IMR-90 (cell line): ENCODE results near the gene KNG1. TPM values are rescaled to one million over a fixed set of nuclear protein-coding genes. Genes with fewer than 3 reads are reported as not detected.

Experiments used
- ATAC-seq: fragments of 200-7000 bp; cut with Tn5 transposase; 2 replicates; pipeline ENCODE4 v1.9.1; 2020; ENCODE audit warnings: low read depth, mild to moderate bottlenecking, moderate library complexity
- BruUV-seq: library from RNA; stranded (reverse); fragments of 400-500 nt; replicated peaks from 2 replicates; lab custom pipeline; 2021; lab: Mats Ljungman, UMichigan
- CTCF ChIA-PET: fragments of 300-600 bp; formaldehyde crosslinking; extraction: SDS; loops from one replicate; lab custom pipeline; 2021; ENCODE audit warnings: antibody characterized with exemption; lab: Yijun Ruan, JAX
- POLR2A ChIA-PET: fragments of 300-600 bp; sonication (Branson Sonifier 250); formaldehyde crosslinking; loops from one replicate; lab custom pipeline; 2022; ENCODE audit warnings: antibody characterized with exemption; ENCODE audit not compliant: unreplicated experiment; lab: Charles Lee
- DNase-seq: peaks from one replicate; pipeline ENCODE4 v3.0.0; 2013
- H2AFZ ChIP-seq: replicated peaks from 2 replicates; pipeline ENCODE3; 2013; ENCODE audit warnings: low read length, mild to moderate bottlenecking; ENCODE audit not compliant: poor library complexity
- H2AK5ac ChIP-seq: 2 replicates; pipeline ENCODE4 v1.6.1; 2013; ENCODE audit warnings: low read depth, low read length, inconsistent platforms
- H2AK9ac ChIP-seq: replicated peaks from 2 replicates; pipeline ENCODE3; 2013; ENCODE audit warnings: mild to moderate bottlenecking, low read depth, low read length, moderate library complexity; ENCODE audit not compliant: poor library complexity
- H2BK120ac ChIP-seq: 2 replicates; pipeline ENCODE4 v1.6.1; 2013; ENCODE audit warnings: low read depth, low read length, inconsistent platforms
- H2BK15ac ChIP-seq: 3 replicates; pipeline ENCODE4 v1.6.1; 2013; ENCODE audit warnings: low read depth, low read length, inconsistent platforms
- H2BK20ac ChIP-seq: 2 replicates; pipeline ENCODE4 v1.6.1; 2013; ENCODE audit warnings: low read depth, mild to moderate bottlenecking, inconsistent platforms, low read length, moderate library complexity
- H2BK5ac ChIP-seq: 2 replicates; pipeline ENCODE4 v1.6.1; 2013; ENCODE audit warnings: mild to moderate bottlenecking, low read depth, low read length, inconsistent platforms; ENCODE audit not compliant: poor library complexity, severe bottlenecking
- H3K14ac ChIP-seq: replicated peaks from 2 replicates; pipeline ENCODE4 v1.6.1; 2013; ENCODE audit warnings: low read depth, low read length, inconsistent platforms
- H3K18ac ChIP-seq: 2 replicates; pipeline ENCODE4 v1.6.1; 2013; ENCODE audit warnings: low read depth, low read length, control low read depth
- H3K23ac ChIP-seq: 2 replicates; pipeline ENCODE4 v1.6.1; 2013; ENCODE audit warnings: low read depth, low read length, inconsistent platforms
- H3K27ac ChIP-seq: 2 replicates; pipeline ENCODE4 v1.5.1; 2013; ENCODE audit warnings: mild to moderate bottlenecking, control low read depth, low read length; ENCODE audit not compliant: insufficient read depth
- H3K27me3 ChIP-seq: 2 replicates; pipeline ENCODE4 v1.6.1; 2013; ENCODE audit warnings: low read length; ENCODE audit not compliant: control insufficient read depth, insufficient read depth
- H3K36me3 ChIP-seq: 2 replicates; pipeline ENCODE4 v1.6.1; 2013; ENCODE audit warnings: low read length, mixed read lengths; ENCODE audit not compliant: control insufficient read depth, insufficient read depth
- H3K4ac ChIP-seq: 2 replicates; pipeline ENCODE4 v1.6.1; 2013; ENCODE audit warnings: low read depth, low read length, inconsistent platforms
- H3K4me1 ChIP-seq: 2 replicates; pipeline ENCODE4 v1.6.1; 2013; ENCODE audit warnings: low read length, mixed read lengths; ENCODE audit not compliant: control insufficient read depth, insufficient read depth
- H3K4me2 ChIP-seq: 2 replicates; pipeline ENCODE4 v1.6.1; 2013; ENCODE audit warnings: low read depth, mild to moderate bottlenecking, control low read depth, low read length, moderate library complexity
- H3K4me3 ChIP-seq: 2 replicates; pipeline ENCODE4 v1.5.1; 2013; ENCODE audit warnings: low read depth, mild to moderate bottlenecking, control low read depth, low read length, moderate library complexity; ENCODE audit not compliant: insufficient read depth
- H3K56ac ChIP-seq: 2 replicates; pipeline ENCODE4 v1.6.1; 2013; ENCODE audit warnings: low read length, inconsistent platforms; ENCODE audit not compliant: insufficient read depth; ENCODE audit errors: extremely low read depth
- H3K79me1 ChIP-seq, 2 experiments: 2 replicates each; pipeline ENCODE4 v1.6.1; 2013; ENCODE audit warnings: low read length in 2 of 2, inconsistent platforms in 1 of 2, low read depth in 1 of 2
- H3K9ac ChIP-seq: 2 replicates; pipeline ENCODE4 v1.6.1; 2013; ENCODE audit warnings: low read depth, low read length, control low read depth
- H3K9me1 ChIP-seq: 2 replicates; pipeline ENCODE4 v1.6.1; 2013; ENCODE audit warnings: low read length, inconsistent platforms; ENCODE audit not compliant: insufficient read depth
- H3K9me3 ChIP-seq: 2 replicates; pipeline ENCODE4 v1.6.1; 2013; ENCODE audit warnings: low read length; ENCODE audit not compliant: control insufficient read depth, insufficient read depth
- H4K20me1 ChIP-seq: 2 replicates; pipeline ENCODE4 v1.6.1; 2013; ENCODE audit warnings: low read length, inconsistent platforms; ENCODE audit not compliant: insufficient read depth
- H4K5ac ChIP-seq: 2 replicates; pipeline ENCODE4 v1.6.1; 2013; ENCODE audit warnings: mild to moderate bottlenecking, low read depth, low read length, control low read depth
- H4K8ac ChIP-seq, 2 experiments: 2 replicates each; pipeline ENCODE4 v1.6.1; 2013; ENCODE audit warnings: low read depth in 2 of 2, low read length in 2 of 2, control low read depth in 1 of 2, inconsistent platforms in 1 of 2
- H4K91ac ChIP-seq: 2 replicates; pipeline ENCODE4 v1.6.1; 2013; ENCODE audit warnings: low read depth, low read length, inconsistent platforms; ENCODE audit not compliant: insufficient read depth
- FOS ChIP-seq: fragments of 150-350 bp; IDR thresholded peaks from 2 replicates; pipeline ENCODE4 v1.6.1; 2016; ENCODE audit warnings: low read depth, low read length
- MAFK ChIP-seq: IDR thresholded peaks from 2 replicates; pipeline ENCODE4 v1.6.1; 2012; ENCODE audit warnings: low read depth, low read length, improper control_type of control experiment
- RCOR1 ChIP-seq: IDR thresholded peaks from 2 replicates; pipeline ENCODE4 v1.6.1; 2012; ENCODE audit warnings: mild to moderate bottlenecking, low read length, improper control_type of control experiment; ENCODE audit not compliant: insufficient replicate concordance
- WGBS, 2 experiments: methylation state at CpG; one replicate each; pipeline versions ENCODE4 v1.1.5 to v1.1.7; 2013; ENCODE audit warnings: missing lambda C conversion rate in 2 of 2; ENCODE audit not compliant: insufficient read length in 1 of 2; ENCODE audit errors: extremely low coverage in 2 of 2; 5-methylcytosine and 5-hydroxymethylcytosine counted together
- dilution Hi-C: fragments of 300-500 bp; cut with HindIII; formaldehyde crosslinking; loops from one replicate; pipeline ENCODE4 v1.14.3; 2018; ENCODE audit warnings: low sequenced_read_pairs; ENCODE audit not compliant: unreplicated experiment
- in situ Hi-C: fragments of 300-500 bp; cut with MboI; formaldehyde crosslinking; loops from 3 replicates; pipeline ENCODE4 v1.14.3; 2019; ENCODE audit warnings: low sequenced_read_pairs, inconsistent platforms, mixed read lengths
- intact Hi-C: fragments of 100-400 bp; cut with micrococcal nuclease; formaldehyde crosslinking; loops from 2 replicates; pipeline ENCODE4 v1.10.0; 2022
- polyA plus RNA-seq, 3 experiments: library from polyadenylated mRNA; depleted of rRNA; stranded (reverse); fragments of >200 nt; gene quantifications; 2 replicates each; pipeline ENCODE4 v1.2.3, GENCODE V29; 2012; ENCODE audit warnings: low replicate concordance in 1 of 3
- total RNA-seq: library from RNA; depleted of rRNA; stranded (reverse); fragments of >200 nt; gene quantifications from 2 replicates; pipeline ENCODE4 v1.2.3, GENCODE V29; 2012

Gene KNG1
- total and polyA plus RNA-seq, 2 of the 4 experiments (the other 2 are of a cell fraction), result not detected

- Histone ChIP-seq H3K23ac (no peak overlapping the region), H3K4ac (no peak overlapping the region), H2AFZ (no peak overlapping the region), H3K9me3 (no peaks in the 10 kb centered on the region), H4K5ac (no peak overlapping the region), H4K20me1 (no peaks in the 10 kb centered on the region), H3K18ac (no peak overlapping the region), H2BK20ac (no peak overlapping the region), H2BK15ac (no peak overlapping the region), H3K4me2 (no peak overlapping the region), H3K36me3 (no peaks in the 10 kb centered on the region), H3K4me3 (no peak overlapping the region), H2BK120ac (no peak overlapping the region), H3K9me1 (no peaks in the 10 kb centered on the region), H3K4me1 (no peaks in the 10 kb centered on the region), H4K8ac (no peak overlapping the region), H2AK5ac (no peak overlapping the region), H3K9ac (no peak overlapping the region), H4K91ac (no peak overlapping the region), H3K14ac (no peak overlapping the region), H3K27me3 (peaks cover 21% of the 10 kb centered on the region), H3K79me1 (no peaks in the 10 kb centered on the region), H3K56ac (no peak overlapping the region), H2BK5ac (no peak overlapping the region), H3K27ac (no peak overlapping the region), H2AK9ac (peak overlapping the region; percentile 61)
- TF ChIP-seq MAFK (no peak), RCOR1 (no peak), FOS (no peak)
- in situ Hi-C loops (no loop called here), dilution Hi-C loops (no loop called here), intact Hi-C loops (no loop called here)
- POLR2A ChIA-PET, result no interaction called here
- DNase-seq, result no peak
- no CpG with 5 or more reads among the region's 4 CpGs for WGBS, 2 experiments
- no TSS peak for BruUV-seq
- ATAC-seq, result no peak
- CTCF ChIA-PET, result no interaction called here
Observed at GRCh38 chr3:186713499-186713898, 3.7 kb upstream of the KNG1 start.
